HG03280 (cell line): ENCODE results near the gene CD22.
"Not testable (repeated sequence)": the region's sequence is repeated elsewhere in the genome, so short reads cannot be mapped to it uniquely, and the experiment has no call there.

Experiments
- ATAC-seq: cut with Tn5 transposase; IDR thresholded peaks from one replicate; pipeline ENCODE4 v1.9.1; 2021; ENCODE audit warnings: mild to moderate bottlenecking, moderate library complexity; ENCODE audit not compliant: unreplicated experiment

CD22 gene

DNA sequence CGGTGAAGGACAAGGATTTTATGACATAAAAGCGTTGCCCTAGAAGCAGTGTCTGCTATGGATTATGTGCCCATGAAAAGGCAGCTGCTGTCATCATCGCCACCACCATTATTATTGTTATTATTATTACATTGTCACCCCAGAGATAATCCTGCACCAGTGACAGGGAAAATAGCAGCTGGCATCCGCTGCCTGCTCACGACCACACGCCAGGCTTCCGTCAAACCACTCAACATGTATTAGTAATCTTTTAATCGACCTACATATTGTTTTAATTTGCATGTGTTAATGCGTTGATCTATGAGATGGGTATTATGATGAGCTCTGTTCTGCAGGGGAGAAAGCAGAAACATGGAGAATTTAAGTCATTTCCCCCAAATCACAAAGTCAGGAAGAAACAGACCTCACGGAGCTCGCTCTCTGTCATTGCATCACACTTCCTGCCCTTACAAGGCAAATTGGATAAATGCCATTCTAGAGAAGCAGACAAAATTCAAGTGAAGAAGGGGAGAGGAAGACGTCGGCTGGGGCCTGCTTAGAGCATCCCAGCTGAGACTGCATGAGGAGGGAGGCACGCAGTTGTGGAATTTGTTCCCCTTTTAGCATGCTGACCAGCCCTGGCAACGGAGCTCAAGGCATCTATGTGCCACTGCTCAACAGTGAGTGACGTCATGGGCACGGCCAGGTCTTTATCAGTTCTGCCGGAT lies 29.0 kb downstream of the CD22 start, which contains the start of gene FFAR3:
TSS of gene FFAR3 (plus strand) at position 594 of the 707 bp plus-strand sequence. CDS start 431 bp downstream, outside the sequence.
- no peak for ATAC-seq

DNA sequence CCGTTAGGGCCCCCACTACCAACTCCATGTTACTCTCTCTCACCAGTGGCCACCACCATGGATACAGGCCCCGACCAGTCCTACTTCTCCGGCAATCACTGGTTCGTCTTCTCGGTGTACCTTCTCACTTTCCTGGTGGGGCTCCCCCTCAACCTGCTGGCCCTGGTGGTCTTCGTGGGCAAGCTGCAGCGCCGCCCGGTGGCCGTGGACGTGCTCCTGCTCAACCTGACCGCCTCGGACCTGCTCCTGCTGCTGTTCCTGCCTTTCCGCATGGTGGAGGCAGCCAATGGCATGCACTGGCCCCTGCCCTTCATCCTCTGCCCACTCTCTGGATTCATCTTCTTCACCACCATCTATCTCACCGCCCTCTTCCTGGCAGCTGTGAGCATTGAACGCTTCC lies 29.8 kb downstream of the CD22 start:
- not testable (repeated sequence) for ATAC-seq

DNA sequence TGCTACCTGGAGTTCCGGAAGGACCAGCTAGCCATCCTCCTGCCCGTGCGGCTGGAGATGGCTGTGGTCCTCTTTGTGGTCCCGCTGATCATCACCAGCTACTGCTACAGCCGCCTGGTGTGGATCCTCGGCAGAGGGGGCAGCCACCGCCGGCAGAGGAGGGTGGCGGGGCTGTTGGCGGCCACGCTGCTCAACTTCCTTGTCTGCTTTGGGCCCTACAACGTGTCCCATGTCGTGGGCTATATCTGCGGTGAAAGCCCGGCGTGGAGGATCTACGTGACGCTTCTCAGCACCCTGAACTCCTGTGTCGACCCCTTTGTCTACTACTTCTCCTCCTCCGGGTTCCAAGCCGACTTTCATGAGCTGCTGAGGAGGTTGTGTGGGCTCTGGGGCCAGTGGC lies 30.4 kb downstream of the CD22 start:
- not testable (repeated sequence) for ATAC-seq

DNA sequence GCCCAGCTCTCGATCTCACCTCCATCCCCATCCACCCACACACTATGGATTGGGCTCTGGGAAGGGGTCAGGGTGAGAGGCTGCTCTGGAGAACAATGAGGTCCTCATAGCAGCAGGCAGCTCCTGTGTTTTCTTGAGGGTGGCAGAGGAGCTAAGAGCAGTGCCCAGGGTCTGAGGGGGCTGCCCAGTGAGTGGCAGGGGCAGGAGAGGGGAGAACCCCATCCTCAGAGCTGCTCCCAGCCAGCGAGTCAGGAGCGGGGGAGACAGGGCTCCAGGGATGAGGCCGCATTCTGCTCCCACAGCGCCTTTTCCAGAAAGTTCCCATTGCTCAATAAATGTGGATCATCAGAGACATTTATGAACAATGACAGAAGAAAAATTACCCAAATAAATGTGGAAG lies 31.1 kb downstream of the CD22 start:
- ATAC-seq = not testable (repeated sequence)

DNA sequence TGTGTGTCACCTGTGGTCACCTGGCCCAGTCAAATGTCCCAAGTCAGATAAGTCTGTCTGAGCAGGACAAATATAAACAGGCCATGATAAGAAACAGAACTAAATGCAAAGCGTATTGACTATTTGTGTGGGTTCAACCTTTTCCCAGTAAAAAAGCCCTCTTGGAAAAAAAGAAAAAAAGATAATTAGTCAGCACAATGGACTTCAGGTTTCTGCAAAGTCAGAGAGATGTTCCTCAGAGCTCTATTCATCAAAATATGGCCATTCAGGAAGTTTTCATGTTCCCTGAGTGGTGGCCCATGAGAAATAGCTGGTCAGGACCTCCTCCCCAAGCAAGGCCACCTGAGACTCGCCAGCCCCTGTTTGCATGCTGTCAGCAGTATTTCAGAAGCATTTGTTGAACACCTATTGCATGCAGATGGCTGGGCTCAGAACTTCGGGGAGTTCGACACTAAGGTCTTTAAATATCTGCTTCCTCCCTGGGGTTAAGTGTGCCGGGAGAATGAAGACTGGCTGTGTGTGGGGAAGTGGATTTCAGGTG lies 32.0 kb downstream of the CD22 start:
- ATAC-seq = no peak

DNA sequence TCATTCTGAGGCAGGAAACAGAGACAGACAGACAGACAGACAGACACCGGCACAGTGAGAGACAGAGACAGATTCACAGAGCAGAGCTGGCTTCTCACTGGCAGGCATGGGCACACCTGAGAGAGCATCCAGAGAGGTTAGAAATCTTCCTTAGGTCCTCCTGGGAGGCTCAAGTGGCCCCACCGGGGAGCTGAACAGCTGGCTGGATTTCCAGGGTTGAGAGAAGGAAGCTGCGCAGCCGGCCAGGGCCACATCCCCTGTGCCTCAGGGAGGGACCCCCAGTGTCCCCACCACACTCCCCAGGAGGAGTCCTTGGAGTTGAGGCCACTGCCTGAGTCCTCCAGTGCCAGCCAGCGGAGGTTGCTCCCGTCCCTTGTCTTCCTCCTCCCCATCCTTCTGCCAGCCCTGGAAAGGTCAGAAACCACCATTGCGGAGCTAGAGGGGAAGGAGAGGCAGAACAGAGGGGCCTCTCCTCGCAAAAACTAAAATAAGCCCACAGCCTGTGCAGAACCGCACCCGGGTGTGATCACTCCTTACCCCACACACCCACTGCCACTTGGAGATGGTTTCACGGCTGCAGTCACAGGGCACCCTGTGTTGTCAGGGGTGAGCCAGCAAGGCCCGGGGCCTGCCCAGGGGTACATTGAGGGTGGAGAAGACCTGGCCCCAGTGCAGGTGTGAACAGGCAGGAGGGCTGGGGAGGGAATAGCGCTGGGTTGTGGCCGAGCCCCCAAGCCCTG lies 33.4 kb downstream of the CD22 start:
- ATAC-seq = no peak

DNA sequence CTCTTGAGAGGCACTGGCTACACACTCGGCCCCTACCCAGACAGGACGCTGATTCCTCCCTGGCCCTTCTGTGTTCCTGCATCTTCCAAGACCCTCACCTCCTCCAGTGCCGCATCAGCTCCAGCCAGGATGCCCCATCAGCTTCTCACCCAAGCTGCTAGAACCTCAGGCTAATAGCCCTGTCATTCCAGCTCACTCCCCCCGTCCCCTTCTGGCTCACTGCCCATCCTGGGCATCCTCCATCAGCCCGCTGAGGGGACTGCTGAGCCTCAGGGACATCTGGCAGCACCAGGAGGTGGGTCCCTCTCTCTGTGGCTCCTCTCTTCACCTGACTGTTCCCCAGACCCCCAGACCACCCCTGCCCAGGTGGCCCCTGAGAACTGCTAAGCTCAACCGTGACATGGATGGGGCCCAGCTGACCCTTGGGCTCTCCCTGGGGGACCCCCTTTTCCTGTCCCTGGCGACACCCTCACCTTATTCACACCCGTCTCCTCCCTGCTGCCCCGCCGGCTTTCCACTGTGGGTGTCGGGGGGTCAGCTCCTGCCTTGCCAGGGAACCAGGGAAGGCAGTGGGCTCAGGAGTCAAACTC lies 34.1 kb downstream of the CD22 start:
- ATAC-seq = no peak

DNA sequence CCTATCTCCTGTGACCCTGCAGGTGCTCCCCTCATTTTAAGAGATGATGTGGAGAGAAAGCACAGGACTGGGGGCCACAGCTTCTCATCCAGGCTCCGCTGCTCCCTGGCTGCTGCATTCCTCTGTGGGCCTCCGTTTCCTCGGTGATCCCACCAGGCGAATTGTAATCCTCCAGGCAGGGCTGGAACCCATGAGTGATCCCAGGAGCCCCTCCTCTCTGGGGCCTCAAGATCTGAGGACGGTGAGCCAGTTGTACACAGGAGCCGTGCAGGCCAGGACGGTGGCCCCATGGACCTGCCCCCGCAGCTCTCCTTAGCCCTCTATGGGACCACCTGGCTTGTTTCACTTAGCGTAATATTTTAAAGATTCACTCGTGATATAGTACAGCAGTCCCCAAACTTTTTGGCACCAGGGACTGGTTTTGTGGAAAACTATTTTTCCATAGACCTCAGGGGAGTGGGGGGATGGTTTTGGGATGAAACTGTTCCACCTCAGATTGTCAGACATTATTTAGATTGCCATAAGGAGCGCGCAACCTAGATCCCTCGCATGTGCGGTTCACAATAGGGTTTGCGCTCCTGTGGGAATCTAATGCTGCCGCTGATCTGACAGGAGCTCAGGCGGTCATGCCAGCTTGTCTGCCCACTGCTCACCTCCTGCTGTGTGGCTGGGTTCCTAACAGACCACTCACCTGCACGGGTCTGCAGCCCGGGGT lies 34.9 kb downstream of the CD22 start:
- ATAC-seq = no peak

DNA sequence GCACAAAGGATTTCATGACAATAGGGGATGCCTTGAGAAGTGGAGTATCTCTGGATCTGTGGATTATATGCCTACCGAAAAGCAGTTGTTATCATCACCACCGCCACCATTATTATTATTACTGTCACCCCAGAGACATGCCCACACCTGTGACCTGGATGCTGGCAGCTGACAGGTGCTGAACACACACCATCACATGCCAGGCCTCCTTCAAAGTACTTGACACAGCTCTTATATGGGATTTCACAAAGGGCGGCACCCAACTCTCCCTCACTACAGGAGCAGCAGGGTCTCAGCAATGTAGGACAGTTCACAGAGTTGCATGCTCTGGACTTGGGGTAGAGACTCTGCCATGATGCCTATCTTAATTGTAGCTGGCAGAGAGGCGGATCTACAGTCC lies 36.3 kb downstream of the CD22 start:
- ATAC-seq = no peak

DNA sequence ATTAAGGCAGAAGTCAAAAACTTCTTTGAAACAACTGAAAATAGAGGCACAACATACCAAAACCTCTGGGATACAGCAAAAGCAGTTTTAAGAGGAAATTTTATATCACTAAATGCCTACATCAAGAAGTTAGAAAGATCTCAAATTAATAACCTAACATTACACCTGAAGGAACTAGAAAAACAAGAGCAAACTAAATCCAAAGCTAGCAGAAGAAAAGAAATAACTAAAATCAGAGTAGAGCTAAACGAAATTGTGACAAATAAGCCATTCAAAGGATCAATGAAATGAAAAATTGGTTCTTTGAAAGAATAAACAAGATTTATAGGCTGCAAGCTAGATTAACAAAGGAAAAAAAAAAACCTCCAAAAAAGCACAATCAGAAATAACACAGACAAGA lies 39.4 kb downstream of the CD22 start:
- no peak for ATAC-seq

DNA sequence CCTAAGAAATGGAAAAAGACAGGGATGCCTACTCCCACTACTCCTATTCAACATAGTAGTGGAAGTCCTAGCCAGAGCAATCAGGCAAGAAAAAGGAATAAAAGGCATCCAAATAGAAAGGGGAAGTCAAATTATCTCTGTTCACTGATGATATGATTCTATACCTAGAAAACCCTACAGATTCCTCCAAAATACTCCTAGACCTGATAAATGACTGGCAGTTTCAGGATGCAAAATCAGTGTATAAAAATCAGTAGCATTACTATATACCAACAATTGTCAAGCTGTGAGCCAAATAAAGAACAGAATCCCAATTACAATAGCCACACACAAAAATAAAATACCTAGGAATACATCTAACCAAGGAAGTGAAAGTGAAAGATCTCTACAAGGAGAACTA lies 40.5 kb downstream of the CD22 start:
- no peak for ATAC-seq

DNA sequence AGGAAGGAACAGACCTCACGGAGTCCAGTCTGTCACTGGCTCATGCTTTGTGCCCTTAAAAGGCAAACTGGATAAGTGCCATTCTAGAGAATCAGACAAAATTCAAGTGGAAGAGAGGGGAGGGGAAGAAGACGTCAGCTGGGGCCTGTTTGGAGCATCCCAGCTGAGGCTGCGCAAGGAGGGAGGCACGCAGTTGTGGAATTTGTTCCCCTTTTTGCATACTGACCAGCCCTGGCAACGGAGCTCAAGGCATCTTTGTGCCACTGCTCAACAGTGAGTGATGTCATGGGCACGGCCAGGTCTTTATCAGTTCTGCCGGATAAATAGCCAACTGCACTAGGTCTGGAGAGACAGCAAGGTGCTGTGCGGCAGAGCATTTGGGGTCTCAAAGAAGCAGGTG lies 41.7 kb downstream of the CD22 start, which contains the start of gene GPR42:
TSS of gene GPR42 (plus strand) at position 347 of the 400 bp plus-strand sequence. CDS start 292 bp downstream, outside the sequence.
- ATAC-seq = no peak

DNA sequence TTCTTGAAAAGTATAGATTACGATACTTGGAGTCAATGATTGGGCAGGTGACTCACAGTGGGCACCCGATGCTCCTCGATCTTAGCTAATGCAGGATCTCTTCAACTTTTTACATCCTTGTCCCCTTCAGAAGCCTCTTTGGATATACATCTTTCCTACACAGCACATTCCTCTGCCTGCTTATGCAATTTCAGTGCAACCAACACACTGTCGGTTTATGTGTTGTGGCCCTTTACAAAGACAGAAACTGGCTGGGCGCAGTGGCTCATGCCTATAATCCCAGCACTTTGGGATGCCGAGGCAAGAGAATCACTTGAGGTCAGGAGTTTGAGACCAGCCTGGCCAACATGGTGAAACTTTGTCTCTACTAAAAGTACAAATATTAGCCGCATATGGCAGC lies 44.5 kb downstream of the CD22 start:
- ATAC-seq = no peak

DNA sequence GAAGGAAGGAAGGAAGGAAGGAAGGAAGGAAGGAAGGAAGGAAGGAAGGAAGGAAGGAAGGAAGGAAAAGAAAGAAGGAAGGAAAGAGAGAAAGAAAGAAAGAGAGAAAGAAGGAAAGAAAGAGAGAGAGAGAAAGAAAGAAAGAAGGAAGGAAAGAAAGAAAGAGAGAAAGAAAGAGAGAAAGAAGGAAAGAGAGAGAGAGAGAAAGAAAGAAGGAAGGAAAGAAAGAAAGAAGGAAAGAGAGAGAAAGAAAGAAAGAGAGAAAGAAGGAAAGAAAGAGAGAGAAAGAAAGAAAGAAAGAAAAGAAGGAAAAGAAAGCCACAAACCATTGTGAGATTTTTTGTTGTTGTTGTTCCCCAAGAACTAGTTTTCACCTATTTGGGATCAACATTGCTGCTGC lies 45.0 kb downstream of the CD22 start:
- not testable (repeated sequence) for ATAC-seq

DNA sequence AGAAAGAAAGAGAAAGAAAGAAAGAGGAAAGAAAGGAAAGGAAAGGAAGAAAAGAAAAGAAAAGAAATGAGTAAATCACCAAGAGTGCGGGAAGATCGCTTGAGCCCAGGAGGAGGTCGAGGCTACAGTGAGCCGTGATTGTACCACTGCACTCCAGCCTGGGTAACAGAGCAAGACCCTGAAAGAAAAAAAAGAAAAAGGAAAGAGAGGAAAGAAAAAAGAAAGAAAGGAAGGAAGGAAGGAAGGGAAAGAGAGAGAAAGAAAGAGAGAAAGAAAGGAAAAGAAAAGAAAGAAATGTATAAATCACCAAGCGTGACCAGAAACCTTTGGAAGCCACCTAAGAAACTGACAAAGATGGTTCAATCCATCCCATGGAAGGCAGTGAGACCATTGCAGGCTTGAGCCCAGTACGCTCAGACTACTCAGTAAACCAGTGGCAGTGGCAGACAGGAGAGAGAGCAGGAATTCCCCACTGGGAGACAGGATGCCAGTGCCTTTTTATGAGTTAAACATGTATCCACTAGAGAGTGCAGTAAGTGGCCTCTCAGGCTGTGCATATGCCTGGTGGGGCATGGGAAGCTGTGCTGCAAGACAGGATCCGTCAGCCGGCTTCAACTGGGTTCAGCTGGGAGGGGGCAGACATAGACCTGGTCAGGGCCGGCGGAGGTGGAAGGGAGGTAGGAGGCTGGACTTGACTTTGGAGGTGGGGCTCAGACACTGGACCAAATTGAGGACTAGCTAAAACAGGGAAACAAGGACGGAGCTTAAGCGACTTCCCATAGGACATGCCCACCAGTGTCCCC lies 46.7 kb downstream of the CD22 start:
- ATAC-seq = no peak

DNA sequence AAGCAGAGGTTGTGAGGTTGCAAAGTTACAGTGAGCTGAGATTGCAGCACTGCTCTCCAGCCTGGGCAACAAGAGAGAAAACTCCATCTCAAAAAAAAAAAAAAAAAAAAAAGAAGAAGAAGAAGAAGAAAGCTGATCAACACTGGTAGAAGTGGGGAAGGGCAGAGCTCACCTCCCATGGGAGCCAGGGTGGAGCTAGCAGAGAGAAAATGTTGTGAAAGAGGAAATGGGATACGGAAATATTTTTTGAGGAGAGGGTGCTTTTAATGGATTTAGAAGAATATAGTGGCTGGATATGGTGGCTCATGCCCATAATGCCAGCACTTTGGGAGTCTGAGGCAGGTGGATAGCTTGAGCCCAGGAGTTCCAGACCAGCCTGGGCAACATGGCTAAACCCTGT lies 48.7 kb downstream of the CD22 start:
- ATAC-seq = no peak

DNA sequence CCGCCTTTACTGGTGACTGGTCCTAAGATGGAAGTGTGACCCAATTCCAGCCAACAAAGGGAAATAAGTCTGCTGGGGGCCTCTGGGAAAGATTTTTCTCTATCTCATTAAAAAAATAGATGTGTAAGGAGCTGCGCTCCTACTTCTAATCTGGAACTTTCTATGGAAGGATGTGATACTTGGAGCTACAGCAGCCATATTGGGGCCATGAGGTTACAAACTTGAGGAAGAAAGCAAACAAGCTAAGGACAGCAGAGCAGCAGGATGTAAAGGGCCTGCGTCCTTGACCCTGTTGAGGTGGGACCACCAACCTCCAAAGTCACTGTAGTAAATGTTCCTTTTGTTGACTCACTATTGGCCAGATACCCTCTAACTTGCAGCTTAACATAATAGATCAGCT lies 49.4 kb downstream of the CD22 start:
- no peak for ATAC-seq

DNA sequence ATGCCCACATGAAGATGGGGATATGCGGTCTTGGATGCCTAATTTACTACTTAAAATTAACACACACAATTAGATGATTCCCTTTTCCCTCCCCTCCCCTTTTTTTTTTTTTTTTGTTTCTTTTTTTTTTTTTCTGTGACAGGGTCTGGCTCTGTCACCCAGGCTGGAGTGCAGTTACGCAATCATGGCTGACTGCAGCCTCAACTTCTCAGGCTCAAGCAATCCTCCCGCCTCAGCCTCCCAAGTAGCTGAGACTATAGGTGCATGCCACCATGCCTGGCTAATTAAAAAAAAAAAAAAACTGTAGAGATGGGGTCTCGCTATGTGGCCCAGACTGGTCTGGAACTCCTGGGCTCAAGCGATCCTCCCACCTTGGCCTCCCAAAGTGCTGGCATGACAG lies 50.6 kb downstream of the CD22 start:
- ATAC-seq = not testable (repeated sequence)

DNA sequence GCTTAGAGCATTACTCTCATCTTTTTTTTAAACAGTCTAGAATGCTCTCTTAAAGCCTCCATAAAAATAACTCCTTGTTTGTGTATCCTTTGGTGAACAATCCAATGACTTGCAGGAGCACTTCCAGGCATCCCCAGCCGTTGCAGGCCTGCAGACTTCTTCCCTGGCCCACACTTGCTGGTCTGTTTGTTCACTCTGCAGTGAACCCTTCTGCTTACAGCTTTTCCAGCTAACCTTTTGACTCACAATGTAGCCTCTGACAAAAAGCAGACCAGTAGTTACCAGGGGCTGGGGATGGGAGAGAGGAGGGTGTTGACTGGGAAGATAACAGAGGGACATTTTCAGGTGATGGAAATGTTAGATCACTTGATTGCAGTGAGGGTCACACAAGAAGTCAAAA lies 51.0 kb downstream of the CD22 start:
- no peak for ATAC-seq

DNA sequence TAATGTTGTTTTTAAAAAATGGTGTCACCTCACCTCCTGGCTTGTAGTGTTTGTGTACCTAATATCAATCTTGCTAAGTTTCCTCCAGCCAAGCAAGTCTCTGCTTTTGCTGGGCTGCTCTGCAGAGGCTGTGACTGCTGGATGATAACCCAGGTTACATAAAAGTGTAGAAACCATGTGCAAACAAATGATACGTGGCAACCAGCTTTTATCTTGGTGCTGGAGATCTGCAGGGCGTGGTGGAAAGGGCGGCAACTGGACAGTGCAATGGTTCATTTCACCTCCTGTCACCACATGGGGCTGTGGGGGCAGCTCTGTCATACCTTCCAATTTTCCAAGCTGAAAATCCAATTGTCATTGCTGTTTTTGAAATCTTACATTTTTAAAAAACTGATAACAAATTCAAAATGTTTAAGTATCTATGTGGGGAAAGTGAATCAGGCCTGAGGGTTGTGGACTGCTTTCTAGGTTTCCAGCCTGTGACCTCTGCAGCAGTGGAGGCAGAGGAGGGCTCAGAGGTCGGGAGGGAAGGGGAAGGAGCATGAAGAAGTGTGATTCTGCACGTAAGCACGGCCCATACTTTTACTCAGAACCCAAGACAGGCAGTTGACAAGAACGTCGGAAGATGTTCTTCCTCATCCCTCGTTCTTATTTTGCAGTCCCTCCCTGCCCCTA lies 51.6 kb downstream of the CD22 start:
- ATAC-seq = no peak
